HG02943 (cell line): Measurements from ENCODE around the gene GGPS1.
A peak's percentile ranks its signal among the peaks of the same experiment; 100 is the strongest.
"Not testable (repeated sequence)": the region's sequence is repeated elsewhere in the genome, so short reads cannot be mapped to it uniquely, and the experiment has no call there.

Experiments
- ATAC-seq: cut with Tn5 transposase; IDR thresholded peaks from one replicate; pipeline ENCODE4 v1.9.1; 2021; ENCODE audit warnings: mild to moderate bottlenecking, low read depth, moderate library complexity; ENCODE audit not compliant: unreplicated experiment

GGPS1 gene

DNA sequence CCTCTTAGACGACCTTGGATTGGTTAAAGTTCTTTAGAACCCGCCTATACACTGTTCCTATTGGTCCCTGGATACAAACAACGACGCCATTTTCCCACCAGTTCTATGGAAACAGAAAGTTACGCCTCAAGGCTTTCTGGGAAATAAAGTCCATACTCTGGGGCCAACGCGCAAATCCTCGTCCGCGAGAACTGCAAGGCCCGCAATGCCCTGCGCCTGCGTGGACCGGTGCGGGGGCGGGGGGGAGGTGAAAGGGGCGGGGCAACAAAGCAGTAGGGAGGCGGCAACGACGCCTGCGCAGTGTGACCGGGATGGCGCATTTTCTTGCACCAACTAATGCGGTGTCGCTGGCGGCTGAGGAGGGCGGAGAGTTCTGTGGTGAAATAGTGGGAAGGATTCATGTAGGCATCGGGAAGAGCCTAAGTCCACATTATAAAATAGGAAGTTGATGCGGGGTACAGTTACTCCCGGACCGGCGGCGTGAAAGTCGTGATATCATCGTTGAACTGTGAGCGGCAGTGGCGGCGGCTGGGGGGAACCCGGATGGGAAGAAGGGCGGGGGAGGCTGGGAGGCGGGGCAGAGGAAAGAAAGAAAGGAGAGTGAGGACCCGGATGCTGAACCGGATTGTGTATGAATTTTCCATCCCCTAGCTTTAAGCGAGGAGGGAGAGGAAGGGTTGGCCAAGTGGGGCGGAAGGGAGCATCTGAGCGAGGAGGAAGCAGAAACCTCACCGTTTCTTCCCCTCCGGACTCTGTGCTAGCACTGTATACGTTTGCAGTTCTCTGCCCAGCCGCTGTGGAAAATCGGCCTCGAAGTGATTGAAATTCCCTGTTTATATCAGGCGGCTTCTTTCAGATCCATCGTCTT is at the start of gene GGPS1:
GGPS1 (plus strand) TSS at position 300 of the 868 bp plus-strand sequence. CDS start 6,695 bp downstream, outside the sequence.
- peak; percentile 68 for ATAC-seq

DNA sequence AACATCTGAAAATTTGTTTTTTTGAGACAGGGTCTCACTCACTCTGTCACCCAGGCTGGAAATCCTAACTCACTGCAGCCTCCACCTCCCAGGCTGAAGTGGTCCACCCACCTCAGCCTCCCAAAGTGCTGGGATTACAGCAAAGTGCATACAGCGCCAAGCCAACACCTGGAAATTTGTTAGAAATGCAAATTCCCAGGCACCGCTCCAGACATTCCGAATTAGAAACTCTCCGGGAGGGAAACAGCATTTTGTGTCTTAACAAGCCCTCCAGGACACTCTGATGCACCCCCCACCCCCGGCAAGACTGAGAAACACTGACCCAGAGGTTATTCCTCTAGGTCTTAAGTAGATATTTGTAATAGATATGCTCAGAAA is 49.5 kb upstream of the GGPS1 start:
- ATAC-seq, result no peak

DNA sequence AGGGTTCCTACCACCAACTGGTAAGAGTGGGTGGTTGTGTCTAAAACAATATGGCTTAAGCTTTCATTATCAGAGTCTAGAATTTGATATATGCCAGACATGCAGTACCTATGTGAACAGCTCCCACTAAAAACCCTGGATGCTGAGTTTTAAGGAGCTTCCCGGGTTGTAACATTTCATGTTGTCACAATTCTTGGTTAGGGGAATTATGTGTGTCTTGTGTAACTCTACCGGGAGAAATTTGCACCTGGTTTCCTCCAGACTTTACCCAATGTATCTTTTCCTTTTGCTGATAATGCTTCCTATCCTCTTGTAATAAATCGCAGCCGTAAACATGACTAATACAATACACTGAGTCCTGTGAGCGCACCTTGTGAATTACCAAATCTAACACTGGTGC is 48.7 kb upstream of the GGPS1 start:
- no peak for ATAC-seq

DNA sequence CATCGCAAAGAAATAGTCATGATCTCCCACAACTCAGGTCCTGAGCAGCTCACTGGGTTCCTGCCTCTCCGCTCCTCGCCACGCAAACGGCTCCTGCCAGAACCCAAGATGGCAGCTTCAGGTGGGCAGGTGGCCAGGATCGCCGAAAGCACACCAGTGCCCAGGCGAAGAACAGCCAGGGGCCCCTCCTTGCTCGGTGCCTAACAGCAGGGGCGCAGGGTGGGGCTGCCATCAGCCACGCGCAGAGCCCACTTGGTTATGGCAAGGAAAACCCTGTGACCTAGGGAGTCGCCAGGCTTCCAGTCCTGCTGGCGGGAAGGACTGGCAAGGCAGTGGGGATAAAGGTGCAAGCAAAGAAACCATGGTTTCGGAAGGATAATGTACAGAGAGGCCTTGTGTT is 47.9 kb upstream of the GGPS1 start:
- no peak for ATAC-seq

DNA sequence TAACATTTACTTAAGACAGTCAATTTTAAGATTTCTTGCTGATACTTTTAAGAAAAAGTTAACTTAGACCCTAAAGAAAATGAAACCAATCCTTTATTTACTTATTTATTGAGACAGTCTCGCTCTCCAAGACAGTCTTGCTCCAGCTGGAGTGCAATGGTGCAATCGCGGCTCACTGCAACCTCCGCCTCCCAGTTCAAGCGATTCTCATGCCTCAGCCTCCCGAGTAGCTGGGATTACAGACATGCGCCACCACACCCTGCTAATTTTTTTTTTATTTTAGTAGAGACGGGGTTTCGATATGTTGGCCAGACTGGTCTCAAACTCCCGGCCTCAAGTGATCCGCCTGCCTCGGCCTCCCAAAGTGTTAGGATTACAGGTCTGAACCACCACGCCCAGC is 44.7 kb upstream of the GGPS1 start:
- not testable (repeated sequence) for ATAC-seq

DNA sequence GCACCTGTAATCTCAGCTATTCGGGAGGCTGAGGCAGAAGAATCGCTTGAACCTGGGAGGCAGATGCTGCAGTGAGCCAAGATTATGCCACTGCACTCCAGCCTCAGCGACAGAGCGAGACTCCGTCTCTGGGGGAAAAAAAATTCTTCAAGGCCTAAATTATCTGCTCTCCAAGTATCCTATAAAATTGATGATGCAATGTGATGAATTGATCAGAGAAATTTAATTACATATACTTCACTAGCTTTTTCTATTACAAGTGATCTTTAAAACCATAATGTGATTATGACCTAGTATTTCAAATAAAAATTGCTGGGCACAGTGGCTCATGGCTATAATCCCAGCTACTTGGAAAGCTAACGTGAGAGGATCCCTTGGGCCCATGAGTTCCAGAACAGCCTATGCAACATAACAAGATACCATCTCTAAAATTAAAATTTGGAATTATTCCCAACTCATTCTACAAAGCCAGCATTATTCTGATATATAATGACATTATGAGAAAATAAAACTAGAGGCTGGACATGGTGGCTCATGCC is 44.1 kb upstream of the GGPS1 start:
- ATAC-seq, result no peak

DNA sequence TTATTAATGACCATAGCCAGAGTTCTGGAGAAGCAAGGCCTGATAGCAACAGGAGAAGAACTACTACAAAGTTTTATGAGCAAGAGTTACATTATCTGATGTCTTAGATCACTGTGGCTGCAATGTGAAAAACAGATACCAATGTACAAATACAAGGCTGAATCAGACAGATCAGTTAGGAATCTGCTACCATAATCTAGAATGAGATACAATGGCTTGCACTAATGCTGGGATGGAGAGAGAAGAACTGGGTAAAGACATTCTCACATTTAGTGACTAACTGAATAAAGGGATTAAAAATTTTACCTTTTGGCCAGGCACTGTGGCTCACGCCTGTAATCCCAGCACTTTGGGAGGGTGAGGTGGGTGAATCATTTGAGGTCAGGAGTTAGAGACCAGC is 41.7 kb upstream of the GGPS1 start:
- no peak for ATAC-seq

DNA sequence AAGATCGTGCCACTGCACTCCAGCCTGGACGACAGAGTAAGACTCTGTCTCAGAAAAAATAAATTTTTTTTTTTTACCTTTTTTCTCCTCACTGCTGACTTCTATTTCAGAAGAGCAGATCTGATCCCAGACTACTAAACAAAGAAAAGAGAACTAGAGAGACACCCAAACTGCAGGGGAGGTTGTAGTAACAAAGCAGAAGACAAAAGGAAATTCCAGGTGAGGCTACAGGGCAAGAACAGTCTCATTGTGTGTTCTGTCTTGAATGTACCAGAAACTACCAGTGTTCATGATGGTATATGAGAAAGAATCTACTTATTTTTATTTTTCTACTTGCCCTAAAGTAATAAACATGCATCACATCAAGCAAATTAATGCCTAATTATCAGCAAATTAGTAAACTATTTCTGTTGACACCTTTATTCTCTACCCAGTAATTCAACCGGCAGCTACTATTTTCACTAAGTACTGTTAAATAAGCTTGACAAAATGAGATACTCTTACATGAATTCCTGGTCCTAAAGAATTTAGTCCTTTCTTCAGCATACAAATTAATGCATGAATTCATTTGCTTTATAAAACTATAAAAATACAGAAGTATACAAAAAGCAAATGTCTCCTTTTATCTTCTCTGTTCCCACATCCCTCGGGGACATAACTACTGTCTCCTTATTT is 41.0 kb upstream of the GGPS1 start:
- no peak for ATAC-seq

DNA sequence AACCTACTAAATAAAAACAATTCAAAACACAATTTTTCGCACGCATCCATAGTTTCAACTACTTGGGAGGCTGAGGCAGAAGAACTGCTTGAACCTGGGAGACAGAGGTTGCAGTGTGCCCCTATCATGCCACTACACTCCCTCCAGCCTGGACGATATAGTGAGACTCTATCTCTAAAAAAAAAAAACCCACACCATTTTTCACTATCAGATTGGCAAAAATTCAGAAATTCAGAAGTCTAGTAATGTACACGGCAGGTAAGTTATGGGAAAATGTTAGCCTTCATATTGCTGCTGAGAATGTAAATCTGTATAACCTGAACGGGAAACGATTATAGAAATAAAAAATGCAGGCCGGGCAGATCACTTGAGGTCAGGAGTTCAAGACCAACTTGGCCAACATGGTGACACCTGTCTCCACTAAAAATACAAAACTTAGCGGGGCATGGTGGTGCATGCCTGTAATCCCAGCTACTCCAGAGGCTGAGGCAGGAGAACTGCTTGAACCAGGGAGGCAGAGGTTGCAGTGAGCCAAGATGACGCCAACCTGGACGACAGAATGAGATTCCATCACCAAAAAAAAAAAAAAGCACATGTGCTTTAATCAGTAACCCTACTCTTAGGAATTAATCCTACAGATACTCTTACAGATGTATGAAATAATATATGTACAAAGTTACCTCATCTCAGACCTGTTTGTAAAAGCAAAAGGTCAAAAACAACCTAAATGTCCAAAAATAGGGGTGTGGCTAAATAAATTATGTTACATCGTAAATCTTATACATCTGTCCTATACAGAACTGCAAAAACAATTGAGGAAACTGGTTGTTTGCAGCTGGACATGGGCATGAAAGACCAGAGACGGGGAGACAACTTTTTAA is 38.3 kb upstream of the GGPS1 start:
- ATAC-seq, result no peak

DNA sequence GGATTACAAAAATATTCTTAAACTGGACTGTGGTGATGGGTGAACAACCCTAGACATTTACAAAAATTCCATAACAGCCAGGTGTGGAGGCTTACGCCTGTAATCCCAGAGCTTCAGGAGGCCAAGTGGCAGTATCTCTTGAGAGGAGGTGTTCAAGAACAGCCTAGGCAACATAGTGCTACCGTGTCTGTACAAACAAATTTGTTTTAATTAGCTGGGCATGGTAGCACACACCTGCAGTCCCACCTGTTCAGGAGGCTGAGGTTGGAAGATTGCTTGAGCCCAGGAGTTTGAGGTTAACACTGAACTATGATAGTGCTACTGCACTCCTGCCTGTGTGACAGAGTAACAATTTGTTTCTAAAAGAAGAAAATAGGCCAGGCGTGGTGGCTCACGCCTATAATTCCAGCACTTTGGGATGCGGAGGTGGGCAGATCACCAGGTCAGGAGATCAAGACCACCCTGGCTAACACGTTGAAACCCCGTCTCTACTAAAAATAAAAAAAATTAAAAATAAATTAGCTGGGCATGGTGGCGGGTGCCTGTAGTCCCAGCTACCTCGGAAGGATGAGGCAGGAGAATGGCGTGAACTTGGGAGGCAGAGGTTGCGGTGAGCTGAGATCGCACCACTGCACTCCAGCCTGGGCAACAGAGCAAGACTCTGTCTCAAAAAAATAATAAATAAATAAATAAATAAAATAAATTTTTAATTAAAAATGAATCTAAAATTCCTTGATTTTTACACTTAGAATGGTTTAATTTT is 37.4 kb upstream of the GGPS1 start:
- ATAC-seq, result no peak

DNA sequence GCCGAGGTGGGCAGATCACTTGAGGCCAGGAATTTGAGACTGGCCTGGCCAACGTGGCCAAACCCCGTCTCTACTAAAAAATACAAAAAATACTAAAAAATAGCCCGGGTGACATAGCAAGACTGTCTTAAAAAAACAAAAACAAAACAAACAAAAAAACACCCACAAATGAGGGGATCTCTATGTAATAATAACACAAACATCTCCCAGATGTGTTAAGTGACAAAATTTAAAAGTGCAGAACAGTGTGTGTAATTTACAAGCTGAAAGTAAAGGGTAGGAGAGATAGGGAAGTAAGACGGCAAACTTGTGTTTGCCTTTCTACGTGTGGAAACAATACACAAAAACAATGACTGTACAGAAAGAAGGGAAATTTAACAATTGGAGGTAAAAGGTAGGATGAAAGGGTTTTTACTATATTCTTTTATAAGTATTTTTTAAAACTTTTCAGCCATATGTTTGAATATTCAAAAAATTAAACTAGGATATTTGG is 36.7 kb upstream of the GGPS1 start:
- ATAC-seq, result no peak

DNA sequence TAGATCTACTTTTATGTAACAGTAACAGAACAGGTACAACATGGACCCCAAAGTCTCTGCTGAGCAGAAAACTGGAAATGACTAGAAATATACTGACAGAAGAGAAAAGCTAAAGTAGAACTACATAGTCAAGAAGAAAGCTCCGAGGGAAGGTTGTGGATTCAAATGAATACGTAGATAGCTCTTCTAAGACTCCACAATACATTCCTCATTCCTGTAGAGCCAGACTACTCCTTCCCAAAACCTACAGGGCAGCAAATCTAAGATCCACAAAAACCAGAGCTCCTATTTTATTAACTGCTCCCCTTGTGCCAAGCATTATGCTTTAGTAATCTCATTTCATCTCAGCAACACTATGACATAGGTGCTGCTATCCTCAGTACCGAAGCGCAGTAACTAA is 35.6 kb upstream of the GGPS1 start:
- no peak for ATAC-seq

DNA sequence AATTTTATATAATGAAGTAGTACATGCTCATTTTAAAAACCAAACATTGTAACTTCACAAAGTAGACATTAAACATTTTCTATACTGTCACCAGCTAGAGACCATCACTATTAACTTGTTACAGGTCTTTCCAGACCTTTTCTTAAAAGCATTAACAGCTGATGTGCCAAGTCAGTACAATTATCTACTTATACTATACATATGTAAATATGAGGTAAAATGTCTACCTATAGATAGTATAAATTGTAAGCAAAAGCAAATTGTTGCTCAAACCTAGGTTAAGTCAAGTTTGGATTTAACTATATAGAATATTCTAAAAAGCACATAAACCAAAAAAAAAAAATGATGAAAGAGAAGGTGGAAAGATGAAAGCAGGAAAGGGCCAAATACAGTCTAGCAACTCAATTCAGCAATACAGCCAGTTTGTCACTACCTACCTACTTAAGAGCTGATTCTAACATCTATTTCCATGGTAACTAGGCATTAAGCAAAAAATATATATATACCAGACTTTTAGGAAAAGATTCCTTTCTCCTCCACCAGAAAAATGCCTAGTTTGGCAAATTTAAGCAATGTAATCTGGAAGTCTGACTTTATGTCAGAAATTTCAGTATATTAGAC is 34.9 kb upstream of the GGPS1 start:
- no peak for ATAC-seq

DNA sequence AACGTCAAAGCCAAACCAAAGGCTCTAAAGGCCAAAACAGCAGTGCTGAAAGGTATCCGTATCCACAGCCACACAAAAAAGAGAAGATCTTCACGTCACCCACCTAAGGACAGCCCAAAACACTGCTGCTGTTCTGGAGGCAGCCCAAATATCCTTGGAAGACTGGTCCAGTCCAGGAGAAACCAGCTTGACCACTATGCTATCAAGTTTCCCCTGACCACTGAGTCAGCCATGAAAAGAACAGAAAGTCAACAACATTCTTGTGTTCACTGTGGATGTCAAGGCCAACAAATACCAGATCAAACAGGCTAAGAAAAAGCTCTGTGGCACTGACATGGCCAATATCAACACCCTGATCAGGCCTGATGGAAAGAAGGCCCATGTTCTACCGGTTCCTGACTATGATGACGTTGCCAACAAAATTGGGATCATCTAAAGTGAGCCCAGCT is 32.4 kb upstream of the GGPS1 start:
- ATAC-seq, result no peak

DNA sequence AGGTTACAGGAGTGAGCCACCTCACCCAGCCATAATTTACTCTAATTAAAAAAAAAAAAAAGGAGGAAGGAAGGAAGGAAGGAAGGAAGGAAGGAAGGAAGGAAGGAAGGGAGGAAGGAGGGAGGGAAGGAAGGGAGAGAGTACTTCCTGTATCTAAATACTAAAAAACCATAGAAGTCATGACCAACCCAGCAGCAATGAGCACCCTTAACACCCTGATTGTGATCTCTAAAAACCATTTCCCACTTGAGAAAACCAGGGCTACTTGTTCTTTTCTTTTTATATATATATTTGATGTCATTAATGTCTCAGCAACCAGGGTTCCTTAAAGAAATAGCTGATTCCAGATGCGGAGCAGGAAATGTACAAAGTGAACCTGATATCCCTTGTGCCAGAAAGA is 31.6 kb upstream of the GGPS1 start:
- no peak for ATAC-seq

DNA sequence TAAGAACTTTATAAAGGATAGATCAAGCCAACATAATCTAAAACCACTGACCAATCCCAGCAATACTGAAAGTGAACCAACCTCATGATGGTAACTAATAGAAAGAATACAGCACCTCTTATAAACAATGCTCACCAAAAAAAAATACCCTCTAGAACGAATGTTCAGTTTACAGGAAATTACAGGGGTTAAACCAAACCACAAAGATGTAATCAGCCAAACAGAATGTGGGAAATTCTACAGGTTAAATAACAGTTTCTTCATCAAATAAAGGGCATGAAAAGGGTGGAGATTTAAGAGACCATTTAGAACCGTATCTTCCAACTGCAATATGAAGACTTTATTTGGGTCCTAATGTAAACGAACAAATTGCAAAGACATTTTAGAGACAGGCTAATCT is 30.8 kb upstream of the GGPS1 start:
- ATAC-seq, result no peak

DNA sequence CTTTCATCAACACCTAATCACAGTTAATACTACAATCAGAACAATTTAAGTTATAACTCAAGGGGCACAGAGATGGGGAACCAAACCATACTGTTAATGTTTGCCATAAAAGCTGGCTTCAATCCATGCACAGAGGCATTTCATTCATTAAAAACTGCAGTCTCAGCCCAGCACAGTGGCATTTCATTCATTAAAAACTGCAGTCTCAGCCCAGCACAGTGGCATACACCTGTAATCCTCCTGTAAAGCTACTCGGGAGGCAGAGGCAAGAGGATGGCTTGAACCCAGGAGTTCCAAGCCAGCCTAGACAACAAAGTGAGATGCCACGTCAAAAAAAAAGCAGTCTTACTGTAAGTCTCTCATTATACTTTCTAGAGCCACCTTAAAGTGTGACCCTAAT is 29.6 kb upstream of the GGPS1 start:
- ATAC-seq, result no peak

DNA sequence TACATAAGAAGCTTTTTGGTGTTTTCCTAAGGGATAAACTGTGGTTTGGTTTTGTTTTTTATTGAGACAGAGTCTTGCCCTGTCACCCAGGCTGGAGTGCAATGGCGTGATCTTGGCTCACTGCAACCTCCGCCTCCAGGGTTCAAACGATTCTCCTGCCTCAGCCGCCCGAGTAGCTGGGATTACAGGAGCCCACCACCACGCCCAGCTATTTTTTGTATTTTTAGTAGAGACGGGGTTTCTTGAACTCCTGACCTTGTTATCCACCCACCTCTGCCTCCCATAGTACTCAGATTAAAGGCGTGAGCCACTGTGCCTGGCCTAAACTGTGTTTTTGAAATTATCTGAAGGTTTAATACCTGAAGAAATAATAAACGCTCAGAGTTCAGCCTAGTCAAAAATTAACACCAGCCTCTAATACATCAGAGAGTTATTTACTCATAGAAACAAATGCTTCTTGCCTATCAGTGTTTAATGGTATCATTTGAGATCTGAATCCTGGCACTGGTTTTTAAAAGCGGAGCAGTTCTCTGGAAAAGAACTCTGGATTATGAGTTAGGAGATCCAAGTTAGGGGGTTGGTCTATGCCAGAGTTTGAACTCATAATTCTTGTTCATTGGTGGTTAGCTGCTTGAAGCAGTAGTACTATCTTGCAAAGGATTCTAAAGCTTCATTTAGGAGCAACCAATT is 29.1 kb upstream of the GGPS1 start:
- ATAC-seq, result no peak

DNA sequence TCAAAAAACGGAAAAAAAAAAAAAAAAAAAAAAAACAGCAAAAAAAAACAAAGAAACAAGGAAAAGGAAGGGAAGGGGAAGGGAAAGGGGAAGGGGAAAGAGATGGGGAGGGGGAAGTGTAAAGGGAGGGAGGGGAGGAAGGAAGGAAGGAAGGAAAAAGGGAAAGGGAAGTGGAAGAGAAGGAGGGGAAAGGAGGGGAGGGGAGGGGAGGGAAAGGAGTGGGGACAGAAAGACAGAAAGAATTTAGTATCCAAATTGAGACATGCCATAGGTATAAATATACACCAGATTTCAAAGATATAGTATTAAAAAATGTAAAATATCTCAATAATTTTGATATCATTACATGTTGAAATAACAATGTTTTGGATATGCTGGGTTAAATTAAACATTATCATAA is 26.2 kb upstream of the GGPS1 start:
- ATAC-seq, result no peak
